Panc1 (cell line): Measurements from ENCODE around the gene ANTXR1. TPM values are rescaled to one million over a fixed set of nuclear protein-coding genes. Genes with fewer than 3 reads are reported as not detected.
A peak's percentile ranks its signal among the peaks of the same experiment; 100 is the strongest.

ENCODE experiments used
- ATAC-seq: fragments of 200-7000 bp; cut with Tn5 transposase; 2 replicates; pipeline ENCODE4 v1.9.1; 2020; ENCODE audit warnings: mild to moderate bottlenecking, moderate library complexity
- BruUV-seq: library from RNA; stranded (reverse); fragments of 400-500 nt; replicated peaks from 2 replicates; lab custom pipeline; 2021; lab: Mats Ljungman, UMichigan
- CTCF ChIA-PET: fragments of 300-600 bp; sonication (Branson Sonifier 250); formaldehyde crosslinking; loops from one replicate; lab custom pipeline; 2022; ENCODE audit warnings: antibody characterized with exemption; lab: Charles Lee
- POLR2A ChIA-PET: fragments of 300-600 bp; sonication (Branson Sonifier 250); formaldehyde crosslinking; loops from one replicate; lab custom pipeline; 2022; ENCODE audit warnings: antibody characterized with exemption; lab: Charles Lee
- DNase-seq: peaks from one replicate; pipeline ENCODE4 v3.0.0-alpha.2; 2010; ENCODE audit warnings: low read depth, low spot score
- H3K27ac ChIP-seq: 2 replicates; pipeline ENCODE4 v1.5.1; 2011; ENCODE audit warnings: mild to moderate bottlenecking, low read length, inconsistent platforms
- H3K27me3 ChIP-seq: fragments of 200-500 bp; sonication (Bioruptor generic); 2 replicates; pipeline ENCODE4 v1.6.0; 2014; ENCODE audit warnings: low read length, inconsistent platforms; ENCODE audit not compliant: control insufficient read depth, insufficient read depth
- H3K36me3 ChIP-seq: fragments of 200-500 bp; sonication (Bioruptor generic); 2 replicates; pipeline ENCODE4 v1.5.1; 2014; ENCODE audit warnings: inconsistent platforms, mild to moderate bottlenecking, low read length, moderate library complexity; ENCODE audit not compliant: control insufficient read depth, insufficient read depth
- H3K4me1 ChIP-seq: 2 replicates; pipeline ENCODE4 v1.5.1; 2011; ENCODE audit warnings: inconsistent platforms, mild to moderate bottlenecking, low read length, moderate library complexity; ENCODE audit not compliant: control insufficient read depth, insufficient read depth
- H3K4me3 ChIP-seq, 2 experiments: 2 replicates each; pipeline ENCODE4 v1.5.1; 2011 to 2012; ENCODE audit warnings: low read depth in 2 of 2, low read length in 2 of 2, mild to moderate bottlenecking in 2 of 2, inconsistent platforms in 1 of 2, moderate library complexity in 1 of 2
- H3K9me3 ChIP-seq: fragments of 200-500 bp; sonication (Bioruptor generic); 2 replicates; pipeline ENCODE4 v1.5.1; 2014; ENCODE audit warnings: low read depth, mild to moderate bottlenecking, inconsistent platforms, low read length, moderate library complexity; ENCODE audit not compliant: control insufficient read depth, insufficient read depth
- POLR2AphosphoS5 ChIP-seq: IDR thresholded peaks from 2 replicates; pipeline ENCODE4 v1.6.1; 2012; ENCODE audit warnings: mild to moderate bottlenecking, low read depth, low read length, moderate library complexity
- SIN3A ChIP-seq: IDR thresholded peaks from 2 replicates; pipeline ENCODE4 v1.6.1; 2012; ENCODE audit warnings: low read depth, mild to moderate bottlenecking, low read length, moderate library complexity, borderline replicate concordance; ENCODE audit not compliant: insufficient read depth
- TCF7L2 ChIP-seq: IDR thresholded peaks from 2 replicates; pipeline ENCODE4 v1.6.1; 2011; ENCODE audit warnings: mild to moderate bottlenecking, low read depth, low read length, inconsistent platforms
- in situ Hi-C: cut with HindIII; loops from 2 replicates; pipeline ENCODE4 v1.10.0; 2016; ENCODE audit warnings: low sequenced_read_pairs, low pct_unique_long_range_greater_than_20kb
- intact Hi-C: fragments of 100-400 bp; cut with micrococcal nuclease; formaldehyde crosslinking; loops from one replicate; pipeline ENCODE4 v1.10.0; 2022; ENCODE audit not compliant: unreplicated experiment
- total RNA-seq: library from RNA; stranded (reverse); gene quantifications from one replicate; pipeline ENCODE4 v1.2.1, GENCODE V29; 2021; ENCODE audit not compliant: unreplicated experiment
- TF ChIP-seq, protein P1 (sequence below): fragments of 450-650 bp; IDR thresholded peaks from 2 replicates; pipeline ENCODE4 v1.5.1; 2017; ENCODE audit warnings: mild to moderate bottlenecking
- TF ChIP-seq, protein P2 (sequence below), 2 experiments: IDR thresholded peaks; 2 replicates each; pipeline ENCODE4 v1.6.1; 2011 to 2012; ENCODE audit warnings: low read depth in 2 of 2, control low read depth in 1 of 2, low read length in 1 of 2, mild to moderate bottlenecking in 1 of 2, moderate library complexity in 1 of 2; ENCODE audit not compliant: insufficient read depth in 1 of 2

Gene ANTXR1
- total RNA-seq, 1 experiment from 2014 or later, result 132 TPM

DNA sequence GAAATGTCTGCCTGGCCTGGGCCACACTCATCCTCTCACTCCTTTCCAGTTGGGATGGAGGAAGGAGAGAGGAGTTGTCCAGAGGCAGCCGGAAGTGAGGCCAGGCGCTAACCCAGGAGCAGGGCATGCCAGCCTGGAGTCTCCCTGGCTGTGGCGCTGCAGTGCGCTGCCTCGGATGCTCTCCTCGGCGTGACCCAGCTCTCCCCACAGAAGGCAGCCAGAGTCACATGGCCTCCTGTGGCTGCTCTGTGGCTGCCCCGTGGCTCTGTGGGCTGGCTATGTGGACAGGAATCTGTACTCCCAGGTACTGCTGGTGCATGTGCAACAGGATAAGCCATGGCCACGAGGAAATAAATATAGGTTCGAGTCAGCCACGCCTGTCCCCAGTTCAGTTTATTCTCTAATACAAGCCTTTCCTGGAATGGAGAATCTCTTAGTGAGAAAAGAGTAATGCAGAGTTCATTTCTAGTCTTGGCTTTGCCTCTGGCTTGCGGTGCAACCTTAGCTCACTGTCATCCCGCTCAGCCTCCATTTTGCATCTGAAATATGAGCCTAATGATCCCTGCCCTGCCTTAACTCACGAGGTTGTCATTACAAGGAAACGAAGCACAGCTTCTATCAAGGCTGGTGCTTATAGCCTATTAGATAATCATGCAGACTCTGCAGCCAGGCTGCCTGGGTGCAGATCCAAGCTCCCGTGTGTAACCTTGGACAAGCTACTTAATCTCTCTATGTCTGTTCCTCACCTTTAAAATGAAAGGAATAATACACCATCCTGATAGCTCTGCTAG is 106.3 kb downstream of the ANTXR1 start:
- H3K9me3 ChIP-seq, result no peaks in the 10 kb centered on the region
- no peaks in the 10 kb centered on the region for H3K27me3 ChIP-seq
- no peak overlapping the region for H3K4me3 ChIP-seq
- H3K4me1 ChIP-seq, result peaks cover 6% of the 10 kb centered on the region; the same call in 1 of the 2 replicates
- ChIA-PET CTCF (no interaction called here), POLR2A (interaction anchor here (0.5 kb wide), 1 partner anchor 227 kb away, joined by 5 read pairs; no protein-coding TSS in a partner anchor)
- no TSS peak for BruUV-seq
- ATAC-seq (peak; percentile 32), DNase-seq (no peak)
- intact Hi-C loops (no loop called here), in situ Hi-C loops (no loop called here)
- no peaks in the 10 kb centered on the region for H3K36me3 ChIP-seq
- H3K27ac ChIP-seq, result peak overlapping the region; percentile 70
- no peak for TF ChIP-seq TCF7L2
- TF ChIP-seq SIN3A, result no peak
- no peak for TF ChIP-seq POLR2AphosphoS5
- TF ChIP-seq, protein P1, sequence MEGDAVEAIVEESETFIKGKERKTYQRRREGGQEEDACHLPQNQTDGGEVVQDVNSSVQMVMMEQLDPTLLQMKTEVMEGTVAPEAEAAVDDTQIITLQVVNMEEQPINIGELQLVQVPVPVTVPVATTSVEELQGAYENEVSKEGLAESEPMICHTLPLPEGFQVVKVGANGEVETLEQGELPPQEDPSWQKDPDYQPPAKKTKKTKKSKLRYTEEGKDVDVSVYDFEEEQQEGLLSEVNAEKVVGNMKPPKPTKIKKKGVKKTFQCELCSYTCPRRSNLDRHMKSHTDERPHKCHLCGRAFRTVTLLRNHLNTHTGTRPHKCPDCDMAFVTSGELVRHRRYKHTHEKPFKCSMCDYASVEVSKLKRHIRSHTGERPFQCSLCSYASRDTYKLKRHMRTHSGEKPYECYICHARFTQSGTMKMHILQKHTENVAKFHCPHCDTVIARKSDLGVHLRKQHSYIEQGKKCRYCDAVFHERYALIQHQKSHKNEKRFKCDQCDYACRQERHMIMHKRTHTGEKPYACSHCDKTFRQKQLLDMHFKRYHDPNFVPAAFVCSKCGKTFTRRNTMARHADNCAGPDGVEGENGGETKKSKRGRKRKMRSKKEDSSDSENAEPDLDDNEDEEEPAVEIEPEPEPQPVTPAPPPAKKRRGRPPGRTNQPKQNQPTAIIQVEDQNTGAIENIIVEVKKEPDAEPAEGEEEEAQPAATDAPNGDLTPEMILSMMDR, result no peak
- TF ChIP-seq, protein P2, sequence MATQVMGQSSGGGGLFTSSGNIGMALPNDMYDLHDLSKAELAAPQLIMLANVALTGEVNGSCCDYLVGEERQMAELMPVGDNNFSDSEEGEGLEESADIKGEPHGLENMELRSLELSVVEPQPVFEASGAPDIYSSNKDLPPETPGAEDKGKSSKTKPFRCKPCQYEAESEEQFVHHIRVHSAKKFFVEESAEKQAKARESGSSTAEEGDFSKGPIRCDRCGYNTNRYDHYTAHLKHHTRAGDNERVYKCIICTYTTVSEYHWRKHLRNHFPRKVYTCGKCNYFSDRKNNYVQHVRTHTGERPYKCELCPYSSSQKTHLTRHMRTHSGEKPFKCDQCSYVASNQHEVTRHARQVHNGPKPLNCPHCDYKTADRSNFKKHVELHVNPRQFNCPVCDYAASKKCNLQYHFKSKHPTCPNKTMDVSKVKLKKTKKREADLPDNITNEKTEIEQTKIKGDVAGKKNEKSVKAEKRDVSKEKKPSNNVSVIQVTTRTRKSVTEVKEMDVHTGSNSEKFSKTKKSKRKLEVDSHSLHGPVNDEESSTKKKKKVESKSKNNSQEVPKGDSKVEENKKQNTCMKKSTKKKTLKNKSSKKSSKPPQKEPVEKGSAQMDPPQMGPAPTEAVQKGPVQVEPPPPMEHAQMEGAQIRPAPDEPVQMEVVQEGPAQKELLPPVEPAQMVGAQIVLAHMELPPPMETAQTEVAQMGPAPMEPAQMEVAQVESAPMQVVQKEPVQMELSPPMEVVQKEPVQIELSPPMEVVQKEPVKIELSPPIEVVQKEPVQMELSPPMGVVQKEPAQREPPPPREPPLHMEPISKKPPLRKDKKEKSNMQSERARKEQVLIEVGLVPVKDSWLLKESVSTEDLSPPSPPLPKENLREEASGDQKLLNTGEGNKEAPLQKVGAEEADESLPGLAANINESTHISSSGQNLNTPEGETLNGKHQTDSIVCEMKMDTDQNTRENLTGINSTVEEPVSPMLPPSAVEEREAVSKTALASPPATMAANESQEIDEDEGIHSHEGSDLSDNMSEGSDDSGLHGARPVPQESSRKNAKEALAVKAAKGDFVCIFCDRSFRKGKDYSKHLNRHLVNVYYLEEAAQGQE (IDR thresholded peaks at IDR 0.05; ENCODE audit: insufficient read depth in 1 of 2, low read depth in 2 of 2, low read length in 1 of 2), result no peak

DNA sequence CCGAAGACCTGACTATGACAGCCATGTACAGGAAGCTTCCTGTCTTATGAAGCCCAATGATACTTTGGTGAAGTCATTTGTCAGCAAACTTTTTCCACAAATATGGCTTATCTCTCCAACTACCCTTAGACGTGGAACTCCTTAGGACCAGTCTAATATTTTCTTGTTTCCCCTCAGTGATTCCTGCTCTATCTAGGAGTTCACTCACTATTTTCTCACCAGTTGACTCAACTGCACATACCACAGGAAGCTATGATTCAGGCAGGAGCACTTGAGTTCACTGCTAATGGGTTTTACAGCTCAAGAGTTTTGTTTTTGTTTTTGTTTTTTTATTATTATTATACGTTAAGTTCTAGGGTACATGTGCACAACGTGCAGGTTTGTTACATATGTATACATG is 109.3 kb downstream of the ANTXR1 start:
- in situ Hi-C loops (no loop called here), intact Hi-C loops (no loop called here)
- Histone ChIP-seq H3K9me3 (no peaks in the 10 kb centered on the region), H3K27me3 (no peaks in the 10 kb centered on the region), H3K4me1 (peaks cover 6% of the 10 kb centered on the region; the same call in 1 of the 2 replicates), H3K36me3 (no peaks in the 10 kb centered on the region), H3K27ac (peak overlapping the region; percentile 39), H3K4me3 (no peak overlapping the region)
- no peak for ATAC-seq
- DNase-seq, result no peak
- ChIA-PET CTCF (no interaction called here), POLR2A (no interaction called here)
- BruUV-seq, result no TSS peak
- TF ChIP-seq SIN3A, result no peak
- TF ChIP-seq, protein P1, result no peak
- TF ChIP-seq TCF7L2, result no peak
- TF ChIP-seq POLR2AphosphoS5, result no peak
- TF ChIP-seq, protein P2 (IDR thresholded peaks at IDR 0.05; ENCODE audit: insufficient read depth in 1 of 2, low read depth in 2 of 2, low read length in 1 of 2), result no peak
